ENCODE measurements around the gene SMKR1. TPM values are rescaled to one million over a fixed set of nuclear protein-coding genes. Genes with fewer than 3 reads are reported as not detected.
"Not testable (repeated sequence)": the region's sequence is repeated elsewhere in the genome, so short reads cannot be mapped to it uniquely, and the experiment has no call there.

SMKR1 gene
- total and polyA plus RNA-seq, 2 experiments from 2014 or later = 2.1 TPM; not detected in 1

DNA sequence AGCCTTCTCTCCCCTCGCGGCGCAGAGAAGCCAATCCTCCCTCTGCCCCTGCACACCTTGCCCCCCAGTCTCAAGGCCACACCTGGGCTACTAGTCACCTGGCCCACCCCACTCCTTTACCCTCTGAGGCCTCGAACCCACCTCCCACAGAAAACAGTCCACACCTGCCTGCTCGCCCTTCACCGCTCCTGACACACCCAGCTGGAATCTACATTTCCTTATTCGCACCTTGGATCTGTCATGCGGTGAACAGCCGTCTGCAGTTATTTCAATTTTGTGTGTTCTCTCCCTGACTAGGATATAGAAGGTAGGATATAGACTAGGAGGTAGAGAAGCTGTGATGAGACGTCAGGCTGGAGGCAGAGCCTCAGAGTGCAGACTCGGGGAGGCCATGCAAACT, 29.4 kb downstream of the SMKR1 start:
- Histone ChIP-seq H3K4me1 (ENCODE audit: insufficient read depth) (peaks cover 5% of the 10 kb centered on the region; the same call in 1 of the 2 replicates), H4K20me1 (replicated peaks; ENCODE audit: insufficient read depth) (no peaks in the 10 kb centered on the region), H3K27ac (ENCODE audit: low read depth) (no peak overlapping the region), H3K9me2 (ENCODE audit: insufficient read depth) (0 out of 2 replicates have a peak, but pooled peaks cover 3% of the 10 kb centered on the region), H3K27me3 (ENCODE audit: insufficient read depth) (no peaks in the 10 kb centered on the region), H3K36me3 (ENCODE audit: insufficient read depth) (no peaks in the 10 kb centered on the region), H3K4me3 (no peak overlapping the region), H3K4me2 (no peak overlapping the region), H3F3A (replicated peaks; ENCODE audit: low read depth) (no peaks in the 10 kb centered on the region), H2AFZ (no peak overlapping the region), H3K79me2 (replicated peaks; ENCODE audit: insufficient read depth) (no peaks in the 10 kb centered on the region)
- ATAC-seq (no peak), DNase-seq (ENCODE audit: low spot score) (no peak)
- Mint-ChIP-seq H3K27me3 (ENCODE audit: insufficient read depth, low read depth, poor library complexity) (peaks cover 18% of the 10 kb centered on the region), H3K4me3 (no peak overlapping the region), H3K27ac (no peak overlapping the region), H3K9me3 (no peaks in the 10 kb centered on the region), H3K36me3 (ENCODE audit: low read depth) (no peaks in the 10 kb centered on the region), H3K4me1 (peaks cover 24% of the 10 kb centered on the region)
- no peak for TF ChIP-seq JUNB (IDR thresholded peaks at IDR 0.05; ENCODE audit: unreplicated experiment)
- TF ChIP-seq ZNF331 (CRISPR knock-in tag; IDR thresholded peaks at IDR 0.05; ENCODE audit: low read depth) = no peak

DNA sequence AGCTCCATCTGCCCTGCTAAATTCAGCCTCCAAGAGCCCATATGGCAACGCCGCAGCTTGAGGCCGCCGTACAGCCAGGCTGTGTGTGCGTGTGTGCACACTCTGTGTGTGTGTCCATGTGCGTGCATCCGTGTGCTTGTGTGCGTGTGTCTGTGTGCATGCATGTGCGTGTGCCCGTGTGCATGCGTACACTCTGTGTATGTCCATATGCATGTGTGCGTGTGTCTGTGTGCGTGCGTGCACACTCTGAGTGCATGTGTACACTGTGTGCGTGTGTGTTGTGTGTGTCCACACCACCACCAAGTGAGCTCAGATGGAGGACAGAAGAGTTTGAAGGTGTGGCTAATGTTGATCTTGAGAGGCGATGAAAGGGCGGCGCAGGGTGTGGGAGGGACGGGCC, 30.0 kb downstream of the SMKR1 start:
- Mint-ChIP-seq H3K4me1 (peaks cover 24% of the 10 kb centered on the region), H3K36me3 (ENCODE audit: low read depth) (no peaks in the 10 kb centered on the region), H3K4me3 (no peak overlapping the region), H3K27ac (no peak overlapping the region), H3K9me3 (no peaks in the 10 kb centered on the region), H3K27me3 (ENCODE audit: insufficient read depth, low read depth, poor library complexity) (peaks cover 13% of the 10 kb centered on the region)
- Histone ChIP-seq H3K27me3 (ENCODE audit: insufficient read depth) (no peaks in the 10 kb centered on the region), H3K27ac (ENCODE audit: low read depth) (no peak overlapping the region), H3F3A (replicated peaks; ENCODE audit: low read depth) (no peaks in the 10 kb centered on the region), H3K36me3 (ENCODE audit: insufficient read depth) (no peaks in the 10 kb centered on the region), H2AFZ (no peak overlapping the region), H3K4me1 (ENCODE audit: insufficient read depth) (peaks cover 5% of the 10 kb centered on the region; the same call in 1 of the 2 replicates), H4K20me1 (replicated peaks; ENCODE audit: insufficient read depth) (no peaks in the 10 kb centered on the region), H3K79me2 (replicated peaks; ENCODE audit: insufficient read depth) (no peaks in the 10 kb centered on the region), H3K4me2 (no peak overlapping the region), H3K4me3 (no peak overlapping the region), H3K9me2 (ENCODE audit: insufficient read depth) (0 out of 2 replicates have a peak, but pooled peaks cover 3% of the 10 kb centered on the region)
- DNase-seq (ENCODE audit: low spot score) (no peak), ATAC-seq (no peak)
- TF ChIP-seq POLR2AphosphoS5 (IDR thresholded peaks at IDR 0.05; ENCODE audit: low read depth) (no peak), NANOG (IDR thresholded peaks at IDR 0.05; ENCODE audit: borderline replicate concordance) (no peak), STAT1 (IDR thresholded peaks at IDR 0.05; ENCODE audit: unreplicated experiment) (no peak), EZH2phosphoT487 (IDR thresholded peaks at IDR 0.05; ENCODE audit: unreplicated experiment) (no peak), CREB1 (CRISPR knock-in tag; IDR thresholded peaks at IDR 0.05; ENCODE audit: low read depth) (no peak)
- TF ChIP-seq, protein P1, sequence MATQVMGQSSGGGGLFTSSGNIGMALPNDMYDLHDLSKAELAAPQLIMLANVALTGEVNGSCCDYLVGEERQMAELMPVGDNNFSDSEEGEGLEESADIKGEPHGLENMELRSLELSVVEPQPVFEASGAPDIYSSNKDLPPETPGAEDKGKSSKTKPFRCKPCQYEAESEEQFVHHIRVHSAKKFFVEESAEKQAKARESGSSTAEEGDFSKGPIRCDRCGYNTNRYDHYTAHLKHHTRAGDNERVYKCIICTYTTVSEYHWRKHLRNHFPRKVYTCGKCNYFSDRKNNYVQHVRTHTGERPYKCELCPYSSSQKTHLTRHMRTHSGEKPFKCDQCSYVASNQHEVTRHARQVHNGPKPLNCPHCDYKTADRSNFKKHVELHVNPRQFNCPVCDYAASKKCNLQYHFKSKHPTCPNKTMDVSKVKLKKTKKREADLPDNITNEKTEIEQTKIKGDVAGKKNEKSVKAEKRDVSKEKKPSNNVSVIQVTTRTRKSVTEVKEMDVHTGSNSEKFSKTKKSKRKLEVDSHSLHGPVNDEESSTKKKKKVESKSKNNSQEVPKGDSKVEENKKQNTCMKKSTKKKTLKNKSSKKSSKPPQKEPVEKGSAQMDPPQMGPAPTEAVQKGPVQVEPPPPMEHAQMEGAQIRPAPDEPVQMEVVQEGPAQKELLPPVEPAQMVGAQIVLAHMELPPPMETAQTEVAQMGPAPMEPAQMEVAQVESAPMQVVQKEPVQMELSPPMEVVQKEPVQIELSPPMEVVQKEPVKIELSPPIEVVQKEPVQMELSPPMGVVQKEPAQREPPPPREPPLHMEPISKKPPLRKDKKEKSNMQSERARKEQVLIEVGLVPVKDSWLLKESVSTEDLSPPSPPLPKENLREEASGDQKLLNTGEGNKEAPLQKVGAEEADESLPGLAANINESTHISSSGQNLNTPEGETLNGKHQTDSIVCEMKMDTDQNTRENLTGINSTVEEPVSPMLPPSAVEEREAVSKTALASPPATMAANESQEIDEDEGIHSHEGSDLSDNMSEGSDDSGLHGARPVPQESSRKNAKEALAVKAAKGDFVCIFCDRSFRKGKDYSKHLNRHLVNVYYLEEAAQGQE (IDR thresholded peaks at IDR 0.05; ENCODE audit: unreplicated experiment) = no peak
- TF ChIP-seq, protein P2, sequence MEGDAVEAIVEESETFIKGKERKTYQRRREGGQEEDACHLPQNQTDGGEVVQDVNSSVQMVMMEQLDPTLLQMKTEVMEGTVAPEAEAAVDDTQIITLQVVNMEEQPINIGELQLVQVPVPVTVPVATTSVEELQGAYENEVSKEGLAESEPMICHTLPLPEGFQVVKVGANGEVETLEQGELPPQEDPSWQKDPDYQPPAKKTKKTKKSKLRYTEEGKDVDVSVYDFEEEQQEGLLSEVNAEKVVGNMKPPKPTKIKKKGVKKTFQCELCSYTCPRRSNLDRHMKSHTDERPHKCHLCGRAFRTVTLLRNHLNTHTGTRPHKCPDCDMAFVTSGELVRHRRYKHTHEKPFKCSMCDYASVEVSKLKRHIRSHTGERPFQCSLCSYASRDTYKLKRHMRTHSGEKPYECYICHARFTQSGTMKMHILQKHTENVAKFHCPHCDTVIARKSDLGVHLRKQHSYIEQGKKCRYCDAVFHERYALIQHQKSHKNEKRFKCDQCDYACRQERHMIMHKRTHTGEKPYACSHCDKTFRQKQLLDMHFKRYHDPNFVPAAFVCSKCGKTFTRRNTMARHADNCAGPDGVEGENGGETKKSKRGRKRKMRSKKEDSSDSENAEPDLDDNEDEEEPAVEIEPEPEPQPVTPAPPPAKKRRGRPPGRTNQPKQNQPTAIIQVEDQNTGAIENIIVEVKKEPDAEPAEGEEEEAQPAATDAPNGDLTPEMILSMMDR (conservative IDR thresholded peaks at IDR 0.05; ENCODE audit: low read depth in 2 of 2) = no peak

DNA sequence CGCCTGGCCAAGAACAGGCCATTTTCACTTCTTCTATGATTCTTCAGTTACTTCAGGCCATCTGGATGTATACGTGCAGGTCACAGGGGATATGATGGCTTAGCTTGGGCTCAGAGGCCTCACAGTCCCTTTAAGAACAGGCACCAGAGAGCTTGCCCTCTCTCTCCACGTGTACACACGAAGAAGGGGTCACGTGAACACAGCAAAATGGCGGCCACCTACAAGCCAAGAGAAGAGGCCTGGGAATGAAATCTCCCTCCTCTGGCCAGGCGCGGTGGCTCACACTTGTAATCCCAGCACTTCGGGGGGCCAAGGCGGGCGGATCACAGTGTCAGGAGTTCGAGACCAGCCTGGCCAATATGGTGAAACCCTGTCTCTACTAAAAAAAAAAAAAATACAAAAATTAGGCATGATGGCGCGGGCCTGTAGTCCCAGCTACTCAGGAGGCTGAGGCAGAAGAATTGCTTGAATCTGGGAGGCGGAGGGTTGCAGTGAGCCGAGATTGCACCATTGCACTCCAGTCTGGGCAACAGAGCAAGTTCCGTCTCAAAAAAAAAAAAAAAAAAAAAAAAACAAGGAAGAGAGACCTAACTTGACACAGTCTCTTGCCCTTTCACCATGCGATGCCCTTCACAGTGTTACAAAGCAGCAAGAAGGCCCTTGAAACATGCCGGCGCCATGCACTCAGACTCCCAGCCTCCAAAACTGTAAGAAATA, 32.4 kb downstream of the SMKR1 start:
- not testable (repeated sequence) for H3K9me2 ChIP-seq (ENCODE audit: insufficient read depth); H3F3A ChIP-seq (replicated peaks; ENCODE audit: low read depth); H3K4me1 ChIP-seq (ENCODE audit: insufficient read depth); H3K4me3 Mint-ChIP-seq; ATAC-seq; H3K27ac Mint-ChIP-seq; H3K4me3 ChIP-seq; DNase-seq (ENCODE audit: low spot score); H3K79me2 ChIP-seq (replicated peaks; ENCODE audit: insufficient read depth); H3K27me3 ChIP-seq (ENCODE audit: insufficient read depth); H4K20me1 ChIP-seq (replicated peaks; ENCODE audit: insufficient read depth); H3K36me3 ChIP-seq (ENCODE audit: insufficient read depth); H3K9me3 Mint-ChIP-seq; H3K36me3 Mint-ChIP-seq (ENCODE audit: low read depth); H3K4me2 ChIP-seq; H3K27ac ChIP-seq (ENCODE audit: low read depth)
- Mint-ChIP-seq H3K4me1 (peaks cover 24% of the 10 kb centered on the region), H3K27me3 (ENCODE audit: insufficient read depth, low read depth, poor library complexity) (peaks cover 14% of the 10 kb centered on the region)
- H2AFZ ChIP-seq = peak overlapping the region; percentile 75
